Stimulated activated CD8-positive, alpha-beta memory T cell treated with anti-CD3 and anti-CD28 coated beads, Interleukin-15, amount 100 ng/mL, for 24 hours (primary cell): ENCODE measurements around the gene DSE.
"Not testable (repeated sequence)": the region's sequence is repeated elsewhere in the genome, so short reads cannot be mapped to it uniquely, and the experiment has no call there.

Source experiments
- DNase-seq: peaks from one replicate; pipeline ENCODE4 v3.0.0-alpha.2; 2020; ENCODE audit warnings: low read depth

The DSE gene

GRCh38 chr6:116370760-116371119, at the start of gene DSE:
Gene DSE, plus strand, starts transcription at chr6:116370947. Its CDS starts 28,304 bp downstream, at chr6:116399251.
- peak; percentile 13 for DNase-seq

GRCh38 chr6:116321933-116322332, 48.8 kb upstream of the DSE start:
- DNase-seq, result not testable (repeated sequence)

DNA sequence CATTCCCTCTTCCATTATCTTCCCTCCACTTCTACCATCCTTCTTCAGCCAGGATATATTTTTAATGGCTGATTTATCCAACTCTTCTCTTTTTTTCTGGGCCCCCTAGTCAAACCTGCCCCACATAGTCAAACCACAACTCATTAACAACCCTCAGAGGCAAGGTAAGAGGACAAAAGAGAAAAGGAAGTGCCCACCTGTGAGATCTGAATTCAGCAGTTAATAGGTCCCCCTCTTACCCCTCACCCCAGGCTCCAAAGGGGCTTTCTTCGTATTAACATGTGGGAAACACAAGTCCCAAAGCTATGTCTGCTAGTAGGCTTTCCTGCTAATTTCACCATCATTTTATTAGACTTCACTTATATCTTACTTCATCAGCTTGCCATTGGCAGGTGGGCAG, 46.9 kb upstream of the DSE start:
- DNase-seq, result no peak

DNA sequence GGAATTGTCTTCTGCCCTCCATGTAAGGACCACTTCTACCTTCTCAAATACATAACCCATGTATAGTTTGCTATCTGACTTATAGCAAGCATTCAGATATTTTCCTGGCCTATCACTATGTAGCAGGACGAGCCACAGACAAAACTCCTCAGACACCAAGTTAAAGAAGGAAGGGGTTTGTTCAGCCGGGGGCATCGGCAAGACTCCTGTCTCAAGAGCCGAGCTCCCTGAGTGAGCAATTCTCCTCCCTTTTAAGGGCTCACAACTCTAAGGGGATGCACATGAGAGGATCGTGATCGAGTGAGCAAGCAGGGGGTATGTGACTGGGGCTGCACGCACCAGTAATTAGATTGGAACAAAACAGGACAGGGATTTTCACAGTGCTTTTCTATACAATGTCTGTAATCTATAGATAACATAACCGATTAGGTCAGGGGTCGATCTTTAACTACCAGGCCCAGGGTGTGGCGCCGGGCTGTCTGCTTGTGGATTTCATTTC, 45.1 kb upstream of the DSE start:
- DNase-seq, result not testable (repeated sequence)

DNA sequence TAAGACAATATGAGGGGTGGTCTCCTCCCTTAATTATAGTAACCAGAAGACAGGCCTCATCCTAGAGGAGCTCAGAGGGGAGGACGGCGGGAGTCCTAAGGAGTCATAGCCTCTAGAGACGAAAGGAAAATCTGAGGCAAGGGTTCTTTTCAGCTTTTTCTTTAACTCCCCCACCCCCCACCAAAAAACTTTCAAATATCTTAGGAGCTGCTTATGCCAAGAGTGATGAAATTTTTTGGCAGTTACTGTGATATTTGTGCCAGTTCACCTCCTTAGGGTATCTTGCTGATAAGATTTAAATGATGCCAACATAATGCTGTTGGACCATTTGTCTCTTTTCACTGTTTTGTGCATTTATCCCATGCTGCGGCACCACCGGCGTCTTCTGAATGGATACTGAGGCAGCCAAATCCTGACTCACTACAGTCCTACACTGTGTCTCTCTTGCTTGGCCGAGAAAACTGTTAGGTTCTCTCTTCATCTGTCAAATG, 44.5 kb upstream of the DSE start:
- no peak for DNase-seq

DNA sequence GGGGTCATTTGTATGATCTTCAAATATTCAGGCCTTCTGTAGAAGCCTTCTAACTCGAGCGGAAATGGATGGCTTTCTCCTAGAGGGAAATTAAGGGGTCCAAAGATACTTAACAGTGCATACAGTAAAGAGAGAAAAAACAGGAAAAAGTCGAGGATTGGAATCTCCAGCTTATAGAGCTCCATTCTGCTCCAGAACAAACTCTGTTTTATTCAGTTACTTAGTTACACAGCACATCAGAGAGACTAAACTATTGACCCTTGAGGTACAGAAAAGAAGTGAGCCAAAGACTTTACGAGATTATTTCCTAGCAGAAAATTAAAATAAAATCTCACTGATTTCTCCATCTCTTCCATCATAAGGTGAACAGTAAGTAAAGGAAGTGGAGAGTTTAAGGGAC, 43.8 kb upstream of the DSE start:
- no peak for DNase-seq

DNA sequence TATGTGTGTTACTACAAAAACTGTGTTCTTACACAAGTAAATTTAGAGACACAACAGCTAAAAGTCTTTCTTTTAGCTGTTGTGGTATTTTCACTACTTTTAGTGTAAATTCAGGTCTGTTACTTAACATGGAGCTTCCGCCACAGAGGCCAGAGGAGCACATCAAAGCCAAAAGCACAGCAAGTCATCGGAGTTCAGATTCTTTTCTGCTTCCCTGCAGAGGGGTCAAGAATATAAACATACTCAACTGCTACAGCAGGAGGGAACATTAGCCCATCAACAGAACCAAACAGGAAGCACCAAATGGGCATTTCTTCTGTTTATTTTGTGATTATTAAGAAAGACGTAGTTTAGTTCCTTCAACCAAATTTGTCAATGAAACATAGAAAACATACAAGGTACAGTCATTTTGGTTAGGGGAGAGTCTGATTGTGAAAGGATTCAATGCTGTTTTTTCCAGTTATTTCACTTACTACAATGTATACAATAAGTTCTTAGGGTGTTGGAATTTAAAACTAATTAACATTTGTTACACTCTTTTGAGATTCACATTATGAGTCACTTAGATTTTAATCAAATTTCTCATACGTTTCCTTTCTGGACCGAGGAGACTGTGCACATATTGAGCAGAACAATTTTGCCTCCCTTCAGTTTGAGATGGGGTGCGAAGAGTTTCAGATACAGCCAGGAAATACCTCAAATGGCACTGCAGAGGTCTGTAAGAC, 42.8 kb upstream of the DSE start:
- no peak for DNase-seq

GRCh38 chr6:116328528-116328903, 42.2 kb upstream of the DSE start:
- no peak for DNase-seq

GRCh38 chr6:116329156-116329555, 41.6 kb upstream of the DSE start:
- DNase-seq, result no peak

GRCh38 chr6:116330511-116330910, 40.2 kb upstream of the DSE start:
- no peak for DNase-seq

GRCh38 chr6:116332096-116332495, 38.7 kb upstream of the DSE start:
- no peak for DNase-seq

GRCh38 chr6:116334638-116335409, 35.9 kb upstream of the DSE start:
- DNase-seq, result not testable (repeated sequence)

DNA sequence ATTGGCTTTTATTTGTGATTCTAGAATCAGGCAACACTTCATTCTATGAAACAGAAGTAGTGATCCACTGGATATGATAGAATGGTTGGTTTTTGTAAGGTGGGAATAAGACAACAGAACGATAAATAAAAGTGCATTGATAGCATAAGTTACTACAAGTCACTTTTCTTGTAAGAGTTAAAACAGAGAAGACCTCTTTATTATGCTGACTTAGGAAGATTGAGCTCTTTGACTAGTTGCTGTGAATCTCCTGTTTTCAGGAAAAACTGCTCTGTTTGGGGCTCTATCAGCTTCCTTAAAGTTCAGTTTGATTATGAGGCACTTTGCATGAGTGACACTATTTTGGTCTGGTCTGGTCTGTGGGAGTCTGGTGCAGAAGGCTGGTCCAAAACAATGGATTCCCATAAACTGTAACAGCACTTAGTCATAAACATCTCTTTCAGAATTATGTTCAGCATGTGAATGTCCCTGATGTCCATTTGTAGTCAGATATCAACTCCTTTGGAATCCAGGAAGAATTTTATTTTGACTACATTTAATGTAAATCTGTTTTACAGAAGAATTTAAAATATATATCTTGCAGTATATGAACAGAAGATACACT, 35.0 kb upstream of the DSE start:
- DNase-seq, result no peak

- DNase-seq, result no peak
Observed at GRCh38 chr6:116338943-116339342, 31.8 kb upstream of the DSE start.

- not testable (repeated sequence) for DNase-seq
Observed at GRCh38 chr6:116340625-116341024, 30.1 kb upstream of the DSE start.

GRCh38 chr6:116349216-116349615, 21.5 kb upstream of the DSE start:
- no peak for DNase-seq

DNA sequence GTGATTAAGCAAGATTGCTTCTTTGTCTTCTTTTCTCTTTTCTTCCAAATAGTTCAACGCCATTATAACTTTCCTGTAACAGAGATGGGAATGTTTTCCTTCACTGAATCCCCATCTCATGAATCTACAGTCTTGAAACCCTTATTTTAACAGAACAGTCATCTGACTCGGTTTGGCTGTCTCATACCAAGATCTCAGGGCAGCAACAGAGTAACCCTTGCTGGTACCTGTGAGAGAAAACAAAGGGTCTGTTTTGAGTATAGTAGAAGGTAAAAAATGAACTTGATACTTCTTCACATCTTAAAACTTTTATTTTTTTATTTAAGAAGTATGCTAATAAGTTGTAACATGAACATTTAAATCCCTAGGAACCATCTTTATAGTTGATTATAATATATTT, 19.6 kb upstream of the DSE start:
- no peak for DNase-seq

DNA sequence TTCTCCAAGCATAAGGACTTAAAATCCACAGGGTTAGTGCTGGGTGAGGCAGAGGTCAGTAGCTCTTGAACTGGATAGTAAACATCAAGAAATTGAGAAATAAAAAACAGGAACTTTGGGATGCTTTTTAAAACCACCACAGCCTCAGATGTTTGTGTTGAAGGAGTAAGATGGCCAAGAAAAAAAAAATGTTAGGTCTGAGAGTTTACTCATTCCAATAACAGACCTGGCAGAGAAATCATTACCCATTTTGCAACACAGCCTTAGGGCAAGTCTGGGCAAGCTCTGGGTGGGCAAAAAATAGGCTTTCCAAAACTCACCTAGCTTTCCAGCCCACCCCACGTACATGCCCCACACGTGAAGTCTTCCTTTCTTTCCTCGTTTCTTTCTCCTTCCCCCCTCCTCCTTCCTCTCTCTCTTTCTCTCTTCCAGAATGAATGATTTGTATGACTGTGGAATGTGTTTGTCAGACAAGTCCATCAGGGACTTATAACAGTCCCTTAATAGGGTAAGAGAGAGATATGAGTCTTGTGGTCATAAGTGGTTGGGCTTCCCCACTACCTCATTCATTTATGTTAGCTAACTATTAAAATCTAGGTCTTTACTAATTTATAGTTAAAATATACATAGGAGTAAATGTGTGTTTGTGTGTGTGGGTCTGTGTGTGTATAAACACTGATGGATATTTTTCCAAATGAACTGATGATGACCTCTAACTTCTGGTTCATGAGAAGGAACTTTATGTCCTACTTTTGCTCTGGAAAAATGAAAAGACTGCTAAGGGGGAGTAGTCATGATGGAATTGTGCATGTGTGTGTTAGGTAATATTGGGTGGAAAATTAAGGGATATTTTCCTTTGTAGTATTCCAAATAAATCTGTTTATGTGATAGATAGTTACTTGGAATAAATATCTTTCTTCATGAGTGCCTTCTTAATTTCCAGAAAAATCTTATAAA, 18.0 kb upstream of the DSE start:
- DNase-seq, result no peak

DNA sequence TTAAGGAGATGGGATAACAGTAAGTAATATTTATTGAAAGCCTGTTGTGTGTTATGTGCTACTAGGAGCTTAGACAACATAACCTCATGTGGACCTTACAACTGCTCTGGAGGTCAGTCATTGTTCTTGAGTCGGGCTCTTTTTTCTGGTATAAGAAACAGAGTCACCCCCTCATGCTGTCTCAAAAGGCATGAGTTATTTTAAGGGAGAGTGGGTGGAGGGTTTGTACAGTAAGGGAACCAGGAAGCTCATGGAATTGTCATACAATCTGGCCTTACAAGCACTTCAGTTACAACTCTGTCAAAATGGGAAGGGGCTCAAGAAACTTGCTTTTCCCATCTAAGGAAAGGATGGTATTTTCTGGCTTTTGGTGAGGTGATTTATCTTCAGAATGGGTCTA, 16.5 kb upstream of the DSE start:
- no peak for DNase-seq

- no peak for DNase-seq
Observed at GRCh38 chr6:116355796-116356195, 15.0 kb upstream of the DSE start.

GRCh38 chr6:116359131-116359530, 11.6 kb upstream of the DSE start:
- DNase-seq, result no peak

DNA sequence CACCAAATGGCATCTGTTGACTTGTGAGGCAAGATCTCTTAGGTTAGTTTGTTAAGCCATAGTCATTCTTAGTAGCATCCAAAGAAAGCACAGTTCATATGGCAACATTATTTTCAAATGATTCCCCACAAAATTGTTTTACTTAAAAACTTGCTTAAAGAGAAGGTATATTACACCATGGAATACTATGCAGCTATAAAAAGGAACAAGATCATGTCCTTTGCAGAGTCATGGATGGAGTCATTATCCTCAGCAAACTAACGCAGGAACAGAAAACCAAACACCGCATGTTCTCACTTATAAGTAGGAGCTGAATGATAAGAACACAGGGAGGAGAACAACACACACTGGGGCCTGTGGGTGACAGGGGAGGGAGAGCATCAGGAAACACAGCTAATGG, 10.9 kb upstream of the DSE start:
- no peak for DNase-seq
